ENCODE results near the gene LRRC3C.
"Not testable (repeated sequence)": the region's sequence is repeated elsewhere in the genome, so short reads cannot be mapped to it uniquely, and the experiment has no call there.

The LRRC3C gene

GRCh38 chr17:39924691-39925055, 2.9 kb upstream of the LRRC3C start:
- no peak for DNase-seq

GRCh38 chr17:39925282-39926134, 2.0 kb upstream of the LRRC3C start:
- DNase-seq: no peak

GRCh38 chr17:39926135-39926587, 1.4 kb upstream of the LRRC3C start:
- no peak for DNase-seq

DNA sequence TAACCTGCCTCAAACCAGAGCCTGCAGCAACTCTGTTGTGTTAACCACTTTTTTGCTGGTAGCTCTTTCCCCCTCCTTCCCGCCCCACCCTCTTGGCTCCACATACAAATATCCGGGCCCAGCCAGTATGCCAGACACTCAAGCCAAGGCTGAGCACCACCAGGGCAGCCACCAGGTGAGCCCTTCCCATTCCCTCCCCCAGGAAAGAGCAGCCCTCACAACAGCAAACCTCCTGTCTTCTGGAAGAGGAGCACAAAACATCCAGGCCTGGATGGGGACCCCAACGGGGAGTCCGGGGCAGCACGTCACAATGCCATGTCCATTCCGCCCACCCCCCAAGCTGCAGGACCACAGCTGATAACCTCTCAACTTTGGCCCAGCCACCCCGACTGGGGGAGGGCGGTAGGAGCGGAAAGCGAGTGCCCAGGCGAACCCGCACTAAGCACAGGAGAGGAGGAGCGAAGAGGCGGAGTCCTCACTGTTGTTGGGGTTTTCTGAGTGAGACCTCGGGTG, 888 bp upstream of the LRRC3C start:
- peak; percentile 33 to 82 (median 50) for DNase-seq

DNA sequence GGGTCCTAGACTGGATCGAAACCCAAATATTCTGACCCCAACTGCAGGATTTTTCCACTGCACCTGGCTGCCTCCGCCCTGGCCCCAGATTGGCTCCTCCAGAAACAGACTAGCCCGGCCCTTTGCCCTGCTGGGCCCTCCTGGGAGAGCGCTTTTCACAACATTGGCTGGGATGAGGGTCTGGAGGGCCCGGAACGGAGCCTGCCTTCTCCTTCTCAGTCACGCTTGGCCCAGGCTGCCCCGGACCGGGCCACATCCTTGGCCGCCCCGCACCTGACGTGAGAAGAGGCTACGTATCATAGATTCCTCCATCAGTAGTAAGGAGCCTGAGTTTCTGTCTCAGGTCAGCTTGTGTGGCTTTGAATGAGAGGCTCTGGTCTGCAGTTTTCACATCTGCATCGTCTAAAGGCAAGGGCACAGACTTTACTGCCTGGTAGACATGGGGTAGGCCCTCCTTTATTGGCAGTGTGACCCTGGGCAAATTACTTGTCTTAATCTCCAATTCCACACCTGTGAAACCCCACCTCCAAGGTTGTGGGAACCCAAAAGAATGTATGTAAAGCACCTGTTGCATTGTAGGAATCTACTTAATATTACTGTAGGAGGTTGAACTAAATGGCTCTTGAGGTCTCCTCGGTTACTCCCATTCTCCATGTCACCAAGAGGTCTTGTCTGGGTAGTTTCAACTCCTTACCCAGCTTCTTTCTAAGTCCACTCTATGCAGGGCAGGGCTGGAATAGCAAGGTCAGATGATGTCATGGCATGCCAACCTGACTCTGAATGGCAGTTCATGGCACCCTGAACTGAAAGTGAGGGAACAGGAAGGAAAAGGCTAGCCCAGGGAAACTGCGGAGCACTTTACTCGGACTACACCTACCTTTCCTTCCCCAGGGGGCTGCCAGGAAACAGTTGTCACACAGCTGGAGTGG, 661 bp downstream of the LRRC3C start:
- no peak for DNase-seq

- no peak for DNase-seq
Measured at GRCh38 chr17:39928858-39929645, 1.5 kb downstream of the LRRC3C start.

GRCh38 chr17:39929646-39930407, 2.3 kb downstream of the LRRC3C start:
- no peak for DNase-seq

- DNase-seq: no peak
Measured at GRCh38 chr17:39933912-39934311, 6.4 kb downstream of the LRRC3C start.

DNA sequence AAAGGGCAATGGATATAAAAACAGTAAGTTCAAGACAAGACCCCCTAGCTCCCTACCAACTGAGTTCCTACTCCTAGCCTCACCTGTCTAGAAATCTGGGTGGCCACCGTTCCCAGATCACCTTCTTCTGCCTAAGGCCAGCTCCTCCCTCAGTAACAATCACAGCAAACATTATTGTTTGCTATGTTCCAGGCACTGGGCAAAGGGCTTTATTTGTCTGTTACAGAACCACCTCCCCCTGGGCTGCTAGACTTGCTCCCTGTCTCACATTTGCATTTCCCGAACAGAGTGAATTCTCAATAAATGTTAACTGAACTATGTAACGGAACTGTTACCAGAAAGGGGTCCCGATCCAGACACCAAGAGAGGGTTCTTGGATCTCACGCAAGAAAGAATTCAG, 6.8 kb downstream of the LRRC3C start:
- DNase-seq: no peak

DNA sequence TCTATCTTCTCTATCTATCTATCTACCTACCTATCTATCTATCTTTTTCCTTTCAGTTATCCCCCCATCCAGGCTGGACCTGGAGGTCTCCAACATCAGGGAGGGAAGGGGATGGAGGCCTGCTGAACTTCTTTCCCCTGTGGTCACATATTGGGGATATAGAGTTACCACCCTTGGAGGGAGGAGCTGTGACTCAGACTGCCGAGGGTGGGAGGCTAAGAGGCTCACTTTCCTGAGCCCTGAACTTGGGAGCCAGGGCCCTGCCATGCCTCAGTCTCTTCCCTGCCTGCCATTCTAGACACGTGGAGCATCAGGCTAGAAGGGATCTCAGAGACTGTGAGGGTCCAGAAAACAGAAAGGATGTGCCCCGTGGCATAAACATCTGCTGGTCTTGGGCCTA, 8.4 kb downstream of the LRRC3C start:
- DNase-seq: no peak

DNA sequence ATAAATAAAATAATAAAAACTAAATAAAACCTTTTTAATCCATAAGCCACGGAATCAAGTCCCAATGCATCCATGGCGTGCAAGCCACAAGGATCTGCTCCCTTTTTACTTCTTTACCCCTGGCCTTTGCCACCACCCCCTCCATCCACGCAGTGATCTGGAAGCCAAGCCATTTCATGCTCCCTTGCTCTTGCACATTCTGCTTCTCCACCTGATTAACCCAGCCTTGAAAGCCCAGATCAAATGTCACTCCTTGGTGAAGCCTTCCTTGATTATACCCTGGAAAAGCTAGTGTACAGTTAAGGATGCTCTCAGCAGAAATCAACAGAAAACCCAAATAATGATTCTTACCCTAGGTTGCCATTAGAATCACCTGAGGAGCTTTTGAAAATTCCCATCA, 9.9 kb downstream of the LRRC3C start:
- no peak for DNase-seq

GRCh38 chr17:39938140-39938869, 10.8 kb downstream of the LRRC3C start:
- no peak for DNase-seq

DNA sequence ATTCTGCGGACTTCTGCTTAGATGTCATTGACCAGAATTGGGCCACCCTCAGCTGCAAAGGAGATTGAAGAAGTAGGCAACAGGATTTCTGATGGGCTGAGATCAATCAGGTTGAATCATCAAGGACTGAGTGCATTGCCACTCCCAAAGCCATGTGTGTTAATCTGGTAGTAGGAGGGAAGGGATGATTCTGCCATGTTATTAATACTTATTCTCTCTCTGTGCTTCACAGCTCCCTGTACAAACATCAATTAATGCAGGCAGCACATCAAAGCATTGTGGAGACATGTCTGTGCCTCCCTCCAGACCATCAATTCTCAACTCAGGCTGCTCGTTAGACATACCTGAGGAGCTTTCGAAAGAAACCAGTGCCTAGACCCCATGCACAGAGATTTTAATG, 11.6 kb downstream of the LRRC3C start:
- DNase-seq: no peak

DNA sequence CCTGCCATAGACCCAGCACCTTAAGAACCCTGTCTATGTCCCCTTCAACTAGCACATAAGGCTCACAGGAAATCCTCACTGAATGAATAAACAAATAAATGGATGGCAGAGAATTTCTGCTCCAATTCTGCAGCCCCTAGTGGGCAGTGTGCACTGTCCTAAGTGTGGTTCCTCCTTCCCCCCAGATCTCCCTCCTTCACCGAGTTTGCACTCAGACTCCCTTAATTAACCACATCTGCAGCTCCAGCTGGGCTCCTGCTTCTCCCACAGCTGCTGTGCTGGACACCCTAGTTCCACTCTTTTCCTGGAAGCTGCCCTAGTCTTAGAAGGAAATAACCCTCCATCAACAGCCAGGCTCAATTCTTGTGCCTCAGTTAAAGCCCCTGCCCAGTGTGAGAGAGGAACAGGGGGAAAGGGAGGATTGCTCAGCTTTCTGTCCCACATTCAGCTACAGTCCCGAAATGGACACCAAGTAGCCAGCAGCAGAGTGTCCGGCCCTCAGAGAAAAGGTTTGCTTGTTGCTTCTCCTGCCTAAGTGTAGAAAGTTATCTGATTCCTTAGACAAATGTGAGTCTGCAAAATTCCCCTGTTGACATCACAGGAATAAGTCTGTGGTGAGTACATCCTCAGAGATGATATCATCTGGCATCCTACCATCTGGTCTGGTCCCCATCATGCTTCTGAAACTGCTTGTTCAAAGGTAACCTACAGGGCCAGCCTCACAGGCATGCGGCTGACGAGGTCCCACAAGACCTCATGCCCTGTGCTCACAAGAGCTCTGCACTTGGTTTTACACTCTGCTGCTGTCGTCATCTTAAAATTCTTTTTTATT, 12.3 kb downstream of the LRRC3C start:
- DNase-seq: peak in 1 of 5 donors; percentile 75

GRCh38 chr17:39943702-39944392, 16.3 kb downstream of the LRRC3C start:
- DNase-seq: no peak

DNA sequence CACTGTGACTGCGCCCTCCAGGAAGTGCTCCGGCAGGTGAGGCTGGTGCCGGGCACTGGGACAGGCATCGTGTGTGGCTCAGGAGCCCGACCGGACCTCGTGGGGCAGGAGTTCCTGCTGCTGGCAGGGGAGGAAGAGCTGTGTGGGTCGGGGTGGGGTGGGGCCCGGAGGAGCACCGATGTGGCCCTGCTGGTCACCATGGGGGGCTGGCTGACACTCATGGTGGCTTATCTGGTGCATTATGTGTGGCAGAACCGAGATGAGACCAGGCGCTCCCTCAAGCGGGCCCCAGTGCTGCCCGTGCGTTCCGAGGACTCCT, 16.8 kb downstream of the LRRC3C start:
- DNase-seq: no peak

DNA sequence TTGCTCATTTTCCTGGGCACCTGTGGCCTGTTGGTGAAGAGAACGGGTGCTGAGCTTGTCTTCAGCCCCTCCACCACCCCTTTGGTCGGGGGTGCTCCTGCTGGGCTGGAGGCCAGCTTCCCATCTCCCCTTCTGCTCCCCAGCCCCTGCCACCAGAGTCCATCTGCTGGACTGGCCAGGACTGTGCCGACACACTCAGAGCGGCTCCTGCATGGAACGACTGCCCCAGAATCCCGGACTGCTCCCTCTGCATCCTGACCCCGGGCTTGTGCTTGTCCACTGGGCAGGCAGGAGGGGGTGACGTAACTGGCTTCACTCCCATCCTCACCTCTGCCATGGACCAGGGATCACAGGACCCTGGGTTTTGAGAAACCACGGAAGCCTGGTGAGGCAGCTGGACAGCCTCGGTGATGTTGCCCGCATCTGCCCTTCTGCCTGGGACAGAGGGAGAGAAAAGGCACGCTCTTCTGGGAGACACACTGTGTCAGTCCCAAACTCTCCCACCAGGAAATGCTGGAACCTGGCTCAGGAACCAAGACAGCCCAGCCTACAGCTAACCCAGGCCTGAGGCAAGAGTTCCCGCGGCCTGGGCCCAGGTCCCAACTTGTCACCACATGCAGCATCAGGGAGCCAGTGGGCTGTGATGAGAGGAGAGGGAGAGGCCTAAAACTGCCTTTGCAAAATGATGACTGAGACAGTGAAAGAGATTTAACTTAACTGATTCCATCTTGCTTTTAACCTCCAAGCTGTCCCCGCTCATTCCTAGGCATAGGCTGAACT, 19.2 kb downstream of the LRRC3C start:
- DNase-seq: no peak

DNA sequence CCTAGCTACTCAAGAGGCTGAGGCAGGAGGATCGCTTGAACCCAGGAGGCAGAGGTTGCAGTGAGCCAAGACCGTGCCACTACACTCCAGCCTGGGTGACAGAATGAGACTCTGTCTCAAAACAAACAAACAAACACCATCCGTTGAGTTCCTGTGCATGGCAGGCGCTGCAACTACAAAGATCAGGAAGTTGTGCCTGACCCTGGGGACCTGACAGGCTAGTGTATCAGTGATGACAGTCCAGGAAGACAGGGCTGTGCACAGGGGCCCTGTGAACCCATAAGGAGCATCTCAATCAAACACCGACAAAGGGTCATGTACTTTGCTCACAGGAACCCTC, 20.9 kb downstream of the LRRC3C start:
- not testable (repeated sequence) for DNase-seq

GRCh38 chr17:39949028-39949427, 21.5 kb downstream of the LRRC3C start:
- no peak for DNase-seq

Measured in T-helper 1 cell (primary cell).